Inflammatory macrophage treated with lipopolysaccharide for 4 hours (primary cell): ENCODE results near the gene MARCHF4.

ENCODE experiments used
- DNase-seq: peaks from one replicate; pipeline ENCODE4 v3.0.0-alpha.2; 2020

MARCHF4 gene, protein sequence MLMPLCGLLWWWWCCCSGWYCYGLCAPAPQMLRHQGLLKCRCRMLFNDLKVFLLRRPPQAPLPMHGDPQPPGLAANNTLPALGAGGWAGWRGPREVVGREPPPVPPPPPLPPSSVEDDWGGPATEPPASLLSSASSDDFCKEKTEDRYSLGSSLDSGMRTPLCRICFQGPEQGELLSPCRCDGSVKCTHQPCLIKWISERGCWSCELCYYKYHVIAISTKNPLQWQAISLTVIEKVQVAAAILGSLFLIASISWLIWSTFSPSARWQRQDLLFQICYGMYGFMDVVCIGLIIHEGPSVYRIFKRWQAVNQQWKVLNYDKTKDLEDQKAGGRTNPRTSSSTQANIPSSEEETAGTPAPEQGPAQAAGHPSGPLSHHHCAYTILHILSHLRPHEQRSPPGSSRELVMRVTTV

DNA sequence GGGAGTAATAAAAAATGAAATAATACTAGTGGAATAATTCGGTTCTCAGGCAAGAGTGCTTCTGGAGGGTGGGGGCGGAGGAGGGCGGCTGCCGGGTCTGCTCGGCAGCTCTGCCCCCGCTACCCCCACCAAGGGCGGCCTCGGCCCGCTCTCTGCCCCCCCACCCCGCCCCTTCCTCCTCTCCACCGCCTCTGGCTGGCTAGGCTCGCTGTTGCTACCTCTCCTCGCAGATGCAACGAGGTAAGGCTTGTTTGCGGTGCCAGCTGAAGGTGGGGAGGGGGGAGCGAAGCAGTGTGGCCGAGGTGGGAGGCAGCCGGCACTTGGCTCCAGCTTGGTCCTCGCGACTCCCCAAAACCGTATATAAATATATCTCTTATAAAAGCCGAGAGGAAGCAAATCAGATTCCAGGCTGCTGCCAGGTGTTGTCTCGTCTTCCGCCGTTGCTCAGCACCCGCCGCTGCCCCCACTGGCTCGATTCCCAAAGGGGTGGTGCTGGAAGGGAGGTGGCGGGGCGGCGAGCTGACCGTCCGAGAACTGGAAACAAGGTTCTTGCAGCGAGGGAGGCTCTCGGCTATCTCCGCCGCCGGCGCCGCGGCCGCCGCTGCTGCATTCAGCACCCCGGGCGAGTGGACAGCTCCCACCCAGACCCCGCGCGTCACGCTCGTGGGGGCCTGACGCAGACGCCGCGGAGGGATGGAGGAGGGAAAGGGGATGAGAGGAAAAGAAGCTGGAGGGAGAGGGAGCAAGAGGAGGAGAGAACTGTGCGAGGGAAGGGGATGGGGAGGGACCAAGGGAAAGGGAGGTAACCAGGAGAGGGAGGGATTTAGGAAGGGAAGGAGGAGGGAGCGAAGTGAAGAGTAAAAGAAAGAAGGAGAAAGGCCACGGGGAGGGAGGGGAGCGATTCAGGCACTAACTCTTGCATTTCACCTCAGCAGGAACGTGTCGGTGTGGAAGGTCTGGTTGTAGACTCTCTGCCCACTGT is at the start of gene MARCHF4:
Gene MARCHF4 (minus strand): TSS at position 763 of the 982 bp plus-strand sequence. CDS start 2,223 bp downstream, outside the sequence.
- DNase-seq = peak; percentile 32

DNA sequence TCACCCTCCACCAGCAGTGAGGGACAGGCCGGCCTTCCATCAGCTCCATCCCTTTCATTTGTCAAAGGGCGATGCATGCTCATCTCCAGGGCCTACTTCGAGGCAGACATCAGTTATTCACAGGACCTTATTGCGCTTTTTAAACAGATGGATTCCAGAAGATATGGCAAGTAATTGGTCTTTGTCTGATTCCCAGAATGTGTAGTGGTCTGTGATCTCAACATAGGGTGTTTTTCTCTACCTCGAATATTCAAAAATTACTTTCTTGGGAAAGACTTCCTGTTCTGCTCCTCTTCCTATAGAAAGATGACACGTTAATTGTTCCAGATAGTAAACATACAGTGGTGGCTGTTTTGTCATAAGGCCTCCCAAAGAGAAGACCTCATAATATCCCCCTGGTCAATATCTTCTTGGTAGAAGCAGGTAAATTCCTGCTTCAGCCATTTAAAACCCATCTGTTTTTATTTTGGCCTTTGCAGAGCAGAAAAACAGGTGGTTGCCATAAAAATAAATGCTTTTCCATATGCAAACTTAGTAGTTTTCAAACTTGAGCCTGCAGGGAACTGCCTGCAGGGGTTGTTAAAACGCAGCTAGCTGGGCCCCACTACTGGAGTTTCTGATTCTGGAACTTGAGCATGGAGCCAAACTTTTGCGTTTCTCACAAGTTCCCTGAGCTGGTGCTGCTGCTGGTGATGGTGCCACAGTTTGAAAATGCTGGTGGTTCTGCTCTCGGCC is 48.3 kb upstream of the MARCHF4 start:
- DNase-seq = no peak

DNA sequence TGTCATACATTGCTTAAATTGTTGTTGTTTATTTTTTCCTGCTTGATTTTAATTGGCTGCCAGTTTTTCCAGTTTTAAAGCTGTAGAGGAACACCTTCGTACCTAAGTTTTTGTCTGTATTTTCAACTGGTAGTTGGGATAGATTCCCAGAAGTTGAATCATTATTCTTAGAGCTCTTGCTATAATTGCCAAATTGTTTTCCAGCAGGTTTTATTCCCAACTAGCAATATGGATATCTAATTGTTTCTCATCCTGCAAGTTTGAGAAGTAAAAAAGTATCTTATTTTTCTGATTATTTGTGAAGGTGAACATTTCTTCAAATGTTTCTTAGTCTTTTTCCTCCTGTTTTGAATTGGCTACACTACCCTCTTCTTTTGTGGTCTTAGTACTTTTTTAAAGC is 46.7 kb upstream of the MARCHF4 start:
- no peak for DNase-seq

DNA sequence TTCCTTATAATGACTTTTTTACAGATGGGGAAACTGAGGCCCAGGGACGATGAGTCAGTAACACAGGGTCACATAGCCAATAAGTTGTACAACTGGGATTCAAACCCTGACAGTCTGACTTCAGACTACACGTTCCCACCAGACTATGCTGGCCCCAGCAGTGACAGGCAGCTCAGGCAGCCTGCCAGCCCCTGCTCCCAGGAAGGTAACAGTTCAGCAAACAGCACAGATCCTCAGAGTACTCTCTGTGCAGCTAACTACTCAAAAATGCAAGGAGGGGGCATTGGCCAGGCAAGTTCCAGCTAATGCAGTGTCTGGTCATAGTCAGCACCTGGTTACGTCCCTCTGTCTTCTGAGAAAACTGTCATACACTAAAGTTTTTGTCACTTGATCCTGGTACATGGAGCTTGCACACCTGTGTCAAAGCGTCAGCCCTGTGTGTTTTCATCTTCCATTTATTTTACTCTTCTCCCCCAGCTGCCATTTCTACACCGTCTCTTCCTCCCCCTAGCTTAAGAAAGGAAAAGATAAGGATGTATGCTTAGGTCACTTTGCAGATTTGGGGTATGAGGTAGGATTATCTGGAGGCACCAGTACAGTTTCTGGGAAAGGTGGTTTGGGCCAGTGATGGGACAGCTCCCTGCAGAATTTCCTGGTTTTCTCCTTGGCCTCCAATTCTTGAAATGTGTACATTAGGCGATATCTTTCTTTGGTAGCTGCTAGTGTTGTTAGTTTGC is 44.5 kb upstream of the MARCHF4 start:
- no peak for DNase-seq

DNA sequence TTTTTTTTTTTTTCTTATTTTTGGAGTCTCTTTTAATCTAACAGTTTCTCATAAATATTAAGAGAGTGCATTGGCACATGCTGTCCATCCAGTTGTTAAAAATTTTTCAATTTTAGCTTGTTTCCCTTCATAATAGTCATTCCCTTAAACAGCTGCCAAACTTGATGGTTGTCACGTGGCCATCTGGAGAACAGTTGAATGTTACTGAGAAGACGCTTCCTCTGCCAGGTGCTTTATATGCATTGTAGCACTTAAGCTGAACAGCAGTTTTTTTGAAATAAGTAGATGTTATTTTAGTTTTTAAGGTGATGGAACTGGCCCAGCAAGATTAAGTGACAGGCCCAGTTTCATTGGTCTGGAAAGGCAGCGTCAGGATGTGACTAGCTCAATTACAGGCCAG is 43.3 kb upstream of the MARCHF4 start:
- no peak for DNase-seq

DNA sequence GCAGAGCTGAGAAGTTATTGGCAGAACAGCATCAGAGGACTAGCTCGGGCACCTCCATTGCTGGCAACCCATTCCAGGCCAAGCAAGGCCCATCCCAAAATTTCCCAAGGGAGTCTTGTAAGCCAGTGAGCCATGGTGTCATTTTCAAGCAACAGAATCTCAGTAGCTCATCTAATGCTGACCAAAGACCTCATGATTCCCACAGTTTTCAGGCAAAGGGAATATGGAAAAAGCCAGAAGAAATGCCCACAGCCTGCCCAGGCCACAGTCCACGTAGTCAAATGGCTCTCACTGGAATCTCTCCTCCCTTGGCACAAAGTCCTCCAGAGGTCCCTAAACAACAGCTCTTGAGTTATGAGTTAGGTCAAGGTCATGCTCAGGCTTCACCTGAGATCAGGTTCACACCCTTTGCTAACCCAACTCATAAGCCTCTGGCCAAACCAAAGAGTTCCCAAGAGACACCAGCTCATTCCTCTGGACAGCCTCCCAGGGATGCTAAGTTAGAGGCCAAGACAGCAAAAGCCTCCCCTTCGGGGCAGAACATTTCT is 42.6 kb upstream of the MARCHF4 start:
- no peak for DNase-seq

DNA sequence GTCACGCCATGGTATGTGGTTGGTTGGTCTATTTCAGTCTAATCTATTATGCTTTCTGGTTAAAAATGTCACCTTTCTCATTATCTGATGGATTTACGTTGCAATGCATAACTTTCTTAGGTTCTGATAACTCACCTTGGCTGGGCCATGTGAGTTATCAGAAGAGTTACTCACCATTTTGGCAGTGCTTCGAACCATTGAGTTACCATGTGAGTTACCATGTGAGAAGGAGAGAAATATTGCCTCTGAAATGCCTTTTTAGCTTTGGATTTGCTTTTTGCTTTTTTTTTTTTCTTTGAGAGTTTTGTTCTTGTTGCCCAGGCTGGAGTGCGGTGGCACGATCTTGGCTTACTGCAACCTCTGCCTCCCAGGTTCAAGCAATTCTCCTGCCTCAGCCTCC is 41.6 kb upstream of the MARCHF4 start:
- no peak for DNase-seq

DNA sequence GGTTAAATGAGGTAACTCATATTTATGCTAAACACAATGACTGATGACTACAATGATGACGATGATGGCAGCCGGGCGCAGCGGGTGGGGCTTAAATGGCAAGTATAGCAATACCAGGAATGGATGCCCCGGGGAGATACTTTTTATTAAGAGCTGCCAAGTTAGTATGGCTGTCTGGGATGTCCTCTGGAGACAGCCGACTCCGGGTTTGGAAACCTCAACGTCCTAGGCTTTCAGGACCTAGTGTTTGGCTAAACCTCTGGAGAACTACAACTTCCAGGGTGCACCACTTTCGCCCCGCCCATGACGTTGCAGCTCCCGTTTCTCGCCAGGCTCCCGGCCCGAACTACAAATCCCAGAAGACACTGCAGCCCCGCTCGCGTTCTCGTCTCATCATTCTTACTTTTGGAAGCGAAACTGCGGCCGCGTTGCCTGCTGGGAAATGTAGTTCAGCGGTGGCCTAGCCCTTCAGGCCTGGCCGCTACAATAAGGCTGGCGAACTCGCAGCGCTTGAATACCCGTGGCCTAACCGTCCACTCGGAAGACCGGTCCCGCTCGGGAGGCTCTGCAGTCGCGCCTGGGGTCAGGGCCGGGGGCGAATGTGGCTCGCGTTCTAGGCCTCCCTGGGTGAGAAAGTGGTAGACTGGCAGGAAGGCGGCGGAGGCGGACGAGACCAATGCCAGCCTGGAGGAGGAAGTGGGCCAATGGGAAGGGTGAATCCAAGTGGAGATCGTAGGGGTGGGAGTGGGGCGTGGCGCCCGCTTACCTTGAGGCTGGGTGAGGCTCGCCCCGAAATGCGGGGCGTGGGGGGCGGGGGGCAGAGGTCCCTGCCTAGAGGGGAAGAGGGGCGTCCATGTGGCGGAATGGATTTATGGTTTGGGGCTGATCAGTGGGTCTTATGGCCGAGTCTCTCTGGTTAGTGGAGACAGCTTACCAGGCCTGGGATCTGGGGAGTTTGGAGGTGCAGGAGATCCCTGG is 40.0 kb upstream of the MARCHF4 start, which contains the start of gene SMARCAL1:
Gene SMARCAL1 (plus strand): TSS at position 463 of the 978 bp plus-strand sequence. CDS start 2,221 bp downstream, outside the sequence.
- peak; percentile 99 for DNase-seq

DNA sequence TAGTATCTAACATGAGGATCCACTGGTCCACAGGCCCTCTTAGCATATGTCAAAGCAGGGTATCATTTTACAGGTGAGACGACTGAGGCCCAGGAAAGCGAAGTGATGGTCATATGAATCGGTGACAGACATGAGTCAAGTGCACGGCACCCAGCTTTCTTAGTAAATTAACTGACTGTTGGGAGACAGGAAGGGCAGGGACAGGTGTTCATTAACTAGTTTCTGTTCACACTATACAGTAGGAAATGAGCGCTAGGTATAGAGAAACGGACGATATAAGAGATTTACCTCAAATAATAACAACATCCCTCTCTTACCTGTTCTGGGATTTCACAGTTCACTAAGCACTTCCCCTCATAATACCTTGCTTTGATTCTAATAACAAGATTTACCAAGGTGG is 38.3 kb upstream of the MARCHF4 start:
- DNase-seq = no peak

DNA sequence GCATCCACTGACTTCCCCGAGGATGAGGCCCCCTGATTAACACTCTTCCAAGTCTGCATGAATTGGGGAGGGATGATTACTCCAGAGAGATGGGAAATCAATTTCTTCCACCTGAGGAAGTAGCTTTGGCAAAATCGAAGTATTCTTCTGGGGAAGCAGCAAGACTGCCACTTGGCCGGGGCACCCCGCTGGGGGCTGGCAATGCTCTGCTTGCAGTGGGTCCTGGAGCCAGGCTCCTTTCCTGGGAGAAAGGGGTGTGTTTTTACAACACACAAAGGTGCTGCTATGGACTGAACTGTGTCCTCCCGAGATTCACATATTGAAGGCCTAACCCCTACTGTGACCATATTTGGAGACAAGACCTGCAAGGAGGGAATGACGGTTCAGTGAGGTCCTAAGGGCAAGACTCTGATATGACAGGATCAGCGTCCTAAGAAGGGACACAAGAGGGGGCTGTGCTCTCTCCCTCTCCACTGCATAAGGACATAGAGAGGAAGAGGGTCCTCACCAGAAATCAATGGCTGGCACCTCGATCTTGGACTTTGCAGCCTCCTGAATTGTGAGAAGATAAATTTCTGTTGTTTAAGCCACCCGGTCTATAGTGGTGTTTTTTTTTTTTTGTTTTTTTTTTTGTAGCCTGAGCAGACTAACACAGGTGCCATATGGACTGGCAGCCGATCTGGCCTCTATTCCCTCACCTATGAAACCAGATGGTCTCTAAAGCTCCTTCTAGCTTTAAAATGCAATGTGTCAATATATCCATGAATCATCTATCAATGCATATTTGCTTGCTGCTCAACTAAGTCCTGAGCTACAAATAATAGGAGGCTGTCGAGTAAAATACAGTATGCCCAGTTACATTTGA is 36.4 kb upstream of the MARCHF4 start:
- DNase-seq = no peak

DNA sequence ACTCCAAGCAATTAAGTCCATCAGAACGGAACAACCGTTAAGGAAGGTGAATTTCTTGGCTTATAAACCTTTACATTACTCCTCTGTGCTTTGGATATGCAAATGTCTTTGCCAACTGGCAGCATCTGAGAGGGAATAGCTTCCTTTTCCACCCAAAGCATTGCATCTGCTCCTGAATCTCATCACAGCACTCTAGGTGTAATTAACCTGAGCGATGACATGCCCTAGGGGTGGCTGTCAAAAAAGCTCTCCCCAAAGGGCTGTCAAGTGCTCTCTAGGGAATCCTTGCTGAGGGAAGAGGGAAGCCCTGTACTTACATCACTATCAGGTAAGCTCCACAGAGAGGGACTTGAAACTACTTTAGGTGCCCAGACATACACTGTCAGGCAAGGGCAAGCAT is 34.5 kb upstream of the MARCHF4 start:
- no peak for DNase-seq

DNA sequence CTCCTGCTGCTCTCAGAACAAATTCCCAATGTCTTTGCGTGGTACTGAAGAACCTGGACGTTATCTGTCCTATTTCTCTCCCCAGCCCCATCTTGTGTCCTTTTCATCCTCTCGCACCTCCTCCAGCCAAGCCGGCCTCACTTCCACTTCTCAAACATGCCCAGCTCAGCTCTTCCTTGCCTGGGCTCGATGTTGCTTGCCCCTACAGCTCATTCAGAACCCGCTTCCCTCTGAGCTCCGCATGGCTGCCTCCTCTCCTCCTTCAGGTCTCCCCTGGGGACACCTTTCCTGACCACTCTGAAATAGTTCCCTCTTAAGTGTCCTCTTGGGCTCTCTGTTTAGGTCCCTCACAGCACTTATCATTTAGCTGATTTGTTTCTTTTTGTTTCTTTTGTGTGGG is 33.3 kb upstream of the MARCHF4 start:
- DNase-seq = no peak

DNA sequence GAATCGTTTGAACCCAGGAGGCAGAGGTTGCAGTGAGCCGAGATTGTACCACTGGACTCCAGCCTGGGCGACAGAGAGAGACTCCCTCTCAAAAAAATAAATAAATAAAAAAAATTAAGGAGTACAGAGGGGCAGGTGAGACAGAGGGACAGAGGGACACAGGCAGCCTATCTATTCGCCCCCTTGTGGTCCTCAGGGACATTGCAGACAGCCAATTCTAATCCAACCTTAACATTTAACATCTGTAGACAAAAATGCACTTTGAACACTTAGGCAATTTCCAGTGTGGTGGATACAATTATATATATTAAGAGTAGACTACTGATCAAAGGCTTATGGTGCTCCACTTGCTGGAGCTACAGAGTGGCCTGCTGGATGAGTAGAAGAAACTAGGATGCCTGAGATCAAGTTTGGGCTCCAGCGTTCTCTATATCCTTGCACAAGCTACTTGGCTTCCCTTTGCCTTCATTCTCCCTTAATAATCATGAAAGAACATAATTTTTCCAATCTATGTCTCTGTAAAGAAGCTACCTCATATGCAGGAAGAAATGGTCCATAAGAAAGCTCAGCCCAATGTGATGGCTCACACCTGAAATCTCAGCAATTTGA is 31.8 kb upstream of the MARCHF4 start:
- peak; percentile 40 for DNase-seq

DNA sequence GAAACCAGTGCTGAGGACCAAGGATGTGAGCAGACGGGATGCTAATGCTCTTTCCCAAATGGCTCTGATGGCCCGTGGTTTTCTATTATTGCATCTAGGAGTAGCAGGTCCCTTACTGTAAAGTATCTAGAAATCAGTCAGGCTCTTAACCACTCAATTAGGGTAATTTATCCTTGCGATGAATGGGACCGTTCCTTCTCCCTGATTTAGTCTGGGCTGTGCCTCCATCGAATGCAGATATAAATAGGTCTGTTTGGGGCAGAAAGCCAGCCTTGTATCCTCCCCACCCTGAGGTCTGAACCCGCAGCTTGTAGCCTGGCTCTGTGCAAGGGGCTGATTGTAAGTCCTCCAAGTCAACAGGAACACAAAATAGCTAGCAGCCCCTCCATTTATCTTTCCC is 30.5 kb upstream of the MARCHF4 start:
- no peak for DNase-seq

DNA sequence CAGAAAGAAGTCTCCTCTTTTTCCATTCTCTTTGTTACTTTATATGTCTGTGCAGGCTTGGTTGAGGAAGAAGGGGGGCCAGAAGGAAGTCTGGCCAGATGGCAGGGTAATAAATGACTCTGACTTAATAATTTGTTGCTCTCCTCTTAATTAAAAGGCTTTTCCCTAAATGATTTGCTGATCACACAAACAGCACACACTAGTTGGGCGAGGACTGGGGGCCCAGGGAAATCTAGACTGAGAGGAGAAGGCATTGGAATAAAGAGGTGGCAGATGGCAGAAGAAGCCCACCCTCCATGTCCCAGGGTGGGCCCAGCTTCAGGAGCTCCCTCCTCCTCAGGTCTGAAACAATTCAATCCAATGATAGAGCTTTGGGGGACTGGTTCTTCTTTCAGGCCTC is 27.3 kb upstream of the MARCHF4 start:
- no peak for DNase-seq

DNA sequence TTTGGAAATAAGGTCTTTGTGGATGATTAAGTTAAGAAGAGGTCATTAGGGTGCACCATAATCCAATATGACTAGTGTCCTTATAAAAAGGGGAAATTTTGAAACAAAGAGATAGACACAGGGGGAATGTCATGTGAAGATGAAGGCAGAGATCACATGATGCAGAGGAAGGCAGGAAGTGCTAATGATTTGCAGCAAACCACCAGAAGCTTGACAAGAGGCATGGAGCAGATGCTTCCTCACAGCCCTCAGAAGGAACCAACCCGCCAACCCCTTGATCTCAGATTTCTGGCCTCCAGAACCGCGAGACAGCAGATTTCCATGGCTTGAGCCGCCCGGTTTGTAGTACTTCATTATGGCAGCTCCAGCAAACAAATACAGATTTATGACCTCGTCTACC is 22.6 kb upstream of the MARCHF4 start:
- DNase-seq = peak; percentile 82

DNA sequence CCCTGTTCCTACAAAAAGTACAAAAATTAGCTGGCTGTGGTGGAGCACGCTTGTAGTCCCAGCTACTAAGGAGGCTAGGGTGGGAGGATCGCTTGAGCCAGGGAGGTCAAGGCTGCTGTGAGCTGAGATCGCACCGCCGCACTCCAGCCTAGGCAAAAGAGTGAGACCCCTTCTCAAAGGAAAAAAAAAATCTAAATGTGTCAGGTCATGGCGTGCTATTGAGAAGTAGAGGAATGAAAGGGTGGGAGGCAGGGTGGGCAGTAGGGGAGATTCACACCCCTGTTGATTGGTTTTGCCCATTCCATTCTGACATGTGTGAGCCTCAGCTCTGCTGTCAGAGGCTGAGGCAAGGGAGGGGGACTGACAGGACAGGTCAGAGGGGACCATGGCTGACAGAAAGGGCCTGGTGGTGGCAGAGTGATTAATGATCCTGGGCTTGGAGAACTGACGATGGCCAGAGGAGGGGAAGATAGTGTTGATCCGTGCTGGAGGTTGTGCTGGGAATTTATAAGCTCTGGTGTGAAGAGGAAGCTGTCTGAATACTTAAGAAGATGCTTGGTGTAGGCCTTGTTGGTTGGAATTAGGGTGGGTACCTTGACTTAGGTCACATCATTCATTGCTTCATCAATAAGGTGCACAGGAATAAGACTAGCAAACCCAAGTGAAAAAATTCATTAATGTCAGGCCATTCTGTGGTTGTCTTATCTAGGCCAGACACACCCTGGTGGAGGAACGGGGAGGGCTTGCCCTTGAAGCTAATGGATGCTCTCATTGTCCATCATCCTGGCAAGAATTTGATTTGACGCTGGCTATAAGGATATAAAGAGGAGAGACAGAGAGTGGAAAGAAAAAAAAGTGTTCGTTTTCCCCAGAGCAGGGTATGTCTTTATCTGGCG is 20.9 kb upstream of the MARCHF4 start:
- no peak for DNase-seq

DNA sequence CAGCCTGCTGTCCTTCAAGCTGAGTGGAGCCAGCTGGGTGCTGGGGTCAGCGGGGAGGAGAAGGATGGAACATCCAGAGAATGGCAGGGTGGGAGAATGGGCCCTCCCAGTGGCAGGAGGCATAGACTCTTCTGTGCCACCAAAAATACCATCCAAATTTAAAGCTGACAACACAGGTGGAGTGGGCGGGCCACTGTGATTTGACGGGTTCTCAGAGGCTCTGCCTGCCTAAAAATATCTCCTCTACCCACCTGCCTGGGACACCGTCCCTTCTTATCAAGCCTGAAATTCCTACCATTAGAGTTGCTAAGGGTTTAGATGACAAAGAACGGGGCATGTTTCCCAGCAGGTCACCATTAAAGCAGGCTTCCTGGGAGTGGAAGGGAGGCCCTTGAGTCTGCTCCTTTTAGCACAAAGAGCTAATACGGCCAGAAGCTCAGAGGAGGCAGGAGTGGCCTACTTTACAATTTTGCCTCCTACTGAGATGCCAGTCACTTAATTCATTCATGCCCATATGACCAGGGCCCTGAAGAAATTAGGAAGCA is 19.8 kb upstream of the MARCHF4 start:
- no peak for DNase-seq
